ENCODE measurements around the gene LST1. TPM values are rescaled to one million over a fixed set of nuclear protein-coding genes. Genes with fewer than 3 reads are reported as not detected.

The LST1 gene
- total RNA-seq, 1 donor from 2014 or later: 127 TPM

- TF ChIP-seq, protein P1, sequence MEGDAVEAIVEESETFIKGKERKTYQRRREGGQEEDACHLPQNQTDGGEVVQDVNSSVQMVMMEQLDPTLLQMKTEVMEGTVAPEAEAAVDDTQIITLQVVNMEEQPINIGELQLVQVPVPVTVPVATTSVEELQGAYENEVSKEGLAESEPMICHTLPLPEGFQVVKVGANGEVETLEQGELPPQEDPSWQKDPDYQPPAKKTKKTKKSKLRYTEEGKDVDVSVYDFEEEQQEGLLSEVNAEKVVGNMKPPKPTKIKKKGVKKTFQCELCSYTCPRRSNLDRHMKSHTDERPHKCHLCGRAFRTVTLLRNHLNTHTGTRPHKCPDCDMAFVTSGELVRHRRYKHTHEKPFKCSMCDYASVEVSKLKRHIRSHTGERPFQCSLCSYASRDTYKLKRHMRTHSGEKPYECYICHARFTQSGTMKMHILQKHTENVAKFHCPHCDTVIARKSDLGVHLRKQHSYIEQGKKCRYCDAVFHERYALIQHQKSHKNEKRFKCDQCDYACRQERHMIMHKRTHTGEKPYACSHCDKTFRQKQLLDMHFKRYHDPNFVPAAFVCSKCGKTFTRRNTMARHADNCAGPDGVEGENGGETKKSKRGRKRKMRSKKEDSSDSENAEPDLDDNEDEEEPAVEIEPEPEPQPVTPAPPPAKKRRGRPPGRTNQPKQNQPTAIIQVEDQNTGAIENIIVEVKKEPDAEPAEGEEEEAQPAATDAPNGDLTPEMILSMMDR (IDR thresholded peaks at IDR 0.05): no peak
- ATAC-seq: no peak
- intact Hi-C loops (cut with DNase I): no loop called here
Measured at GRCh38 chr6:31573239-31574105, 12.6 kb upstream of the LST1 start.

GRCh38 chr6:31574106-31575061 is 11.7 kb upstream of the LST1 start:
- Histone ChIP-seq H3K27me3 (ENCODE audit: low read depth) (no peaks in the 10 kb centered on the region), H3K9me3 (no peaks in the 10 kb centered on the region), H3K4me1 (peaks cover 9% of the 10 kb centered on the region), H3K27ac (no peak overlapping the region), H3K4me3 (no peak overlapping the region), H3K36me3 (no peaks in the 10 kb centered on the region)
- TF ChIP-seq, protein P1 (IDR thresholded peaks at IDR 0.05): no peak
- no peak for ATAC-seq
- no peak for DNase-seq
- intact Hi-C loops (cut with DNase I): no loop called here

More at GRCh38 chr6:31573239-31574105, 12.6 kb upstream of the LST1 start:
- Histone ChIP-seq H3K9me3 (no peaks in the 10 kb centered on the region), H3K4me3 (no peak overlapping the region), H3K27me3 (ENCODE audit: low read depth) (no peaks in the 10 kb centered on the region), H3K27ac (no peak overlapping the region), H3K36me3 (no peaks in the 10 kb centered on the region), H3K4me1 (peaks cover 15% of the 10 kb centered on the region)
- no peak for DNase-seq

DNA sequence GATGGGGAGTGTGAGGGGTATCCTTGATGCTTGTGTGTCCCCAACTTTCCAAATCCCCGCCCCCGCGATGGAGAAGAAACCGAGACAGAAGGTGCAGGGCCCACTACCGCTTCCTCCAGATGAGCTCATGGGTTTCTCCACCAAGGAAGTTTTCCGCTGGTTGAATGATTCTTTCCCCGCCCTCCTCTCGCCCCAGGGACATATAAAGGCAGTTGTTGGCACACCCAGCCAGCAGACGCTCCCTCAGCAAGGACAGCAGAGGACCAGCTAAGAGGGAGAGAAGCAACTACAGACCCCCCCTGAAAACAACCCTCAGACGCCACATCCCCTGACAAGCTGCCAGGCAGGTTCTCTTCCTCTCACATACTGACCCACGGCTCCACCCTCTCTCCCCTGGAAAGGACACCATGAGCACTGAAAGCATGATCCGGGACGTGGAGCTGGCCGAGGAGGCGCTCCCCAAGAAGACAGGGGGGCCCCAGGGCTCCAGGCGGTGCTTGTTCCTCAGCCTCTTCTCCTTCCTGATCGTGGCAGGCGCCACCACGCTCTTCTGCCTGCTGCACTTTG is 10.7 kb upstream of the LST1 start, which contains the start of gene TNF:
Gene TNF (plus strand): TSS at position 231 of the 567 bp plus-strand sequence. CDS start 177 bp downstream, at position 408.
- Histone ChIP-seq H3K9me3 (no peaks in the 10 kb centered on the region), H3K4me3 (peak within 1 kb of the TSS; percentile 53), H3K27ac (peak within 1 kb of the TSS; percentile 61), H3K27me3 (ENCODE audit: low read depth) (no peaks in the 10 kb centered on the region), H3K36me3 (no peaks in the 10 kb centered on the region), H3K4me1 (peaks cover 14% of the 10 kb centered on the region)
- intact Hi-C loops (cut with DNase I): no loop called here
- TF ChIP-seq, protein P1 (IDR thresholded peaks at IDR 0.05): no peak
- peak; percentile 60 to 61 for ATAC-seq
- peak; percentile 72 for DNase-seq

- H3K36me3 ChIP-seq: no peaks in the 10 kb centered on the region
- H3K9me3 ChIP-seq: no peaks in the 10 kb centered on the region
- DNase-seq (no peak), ATAC-seq (no peak)
- peak overlapping the region; percentile 53 for H3K4me3 ChIP-seq
- no peaks in the 10 kb centered on the region for H3K27me3 ChIP-seq (ENCODE audit: low read depth)
- TF ChIP-seq, protein P1 (IDR thresholded peaks at IDR 0.05): no peak
- H3K4me1 ChIP-seq: peaks cover 17% of the 10 kb centered on the region
- intact Hi-C loops (cut with DNase I): no loop called here
- peak overlapping the region; percentile 61 for H3K27ac ChIP-seq
Measured at GRCh38 chr6:31575952-31576685, 10.0 kb upstream of the LST1 start.

All from lower lobe of right lung (tissue), 2 donors.